Measurements from ENCODE around the gene CCDC60.

CCDC60 gene, protein sequence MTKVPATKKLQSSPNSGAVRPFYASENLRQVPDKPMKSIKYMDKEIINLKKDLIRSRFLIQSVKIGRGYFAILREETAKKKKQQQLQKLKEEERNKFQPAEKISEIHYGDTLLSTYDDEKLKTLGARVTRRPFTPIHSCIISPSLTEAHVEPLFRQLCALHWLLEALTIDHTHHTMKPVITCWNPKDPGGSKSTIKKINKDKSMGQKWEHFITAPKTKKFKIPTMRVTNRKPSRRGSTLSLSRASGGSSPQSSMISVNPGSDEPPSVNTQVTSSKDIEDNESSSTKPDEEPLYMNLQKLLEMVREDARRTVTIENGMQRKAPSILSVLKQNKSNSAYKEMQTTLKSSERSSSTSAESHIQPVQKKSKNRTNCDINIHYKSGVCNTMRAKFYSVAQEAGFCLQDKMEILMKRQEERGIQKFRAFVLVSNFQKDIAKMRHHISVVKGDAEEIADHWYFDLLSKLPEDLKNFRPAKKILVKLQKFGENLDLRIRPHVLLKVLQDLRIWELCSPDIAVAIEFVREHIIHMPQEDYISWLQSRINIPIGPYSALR

DNA sequence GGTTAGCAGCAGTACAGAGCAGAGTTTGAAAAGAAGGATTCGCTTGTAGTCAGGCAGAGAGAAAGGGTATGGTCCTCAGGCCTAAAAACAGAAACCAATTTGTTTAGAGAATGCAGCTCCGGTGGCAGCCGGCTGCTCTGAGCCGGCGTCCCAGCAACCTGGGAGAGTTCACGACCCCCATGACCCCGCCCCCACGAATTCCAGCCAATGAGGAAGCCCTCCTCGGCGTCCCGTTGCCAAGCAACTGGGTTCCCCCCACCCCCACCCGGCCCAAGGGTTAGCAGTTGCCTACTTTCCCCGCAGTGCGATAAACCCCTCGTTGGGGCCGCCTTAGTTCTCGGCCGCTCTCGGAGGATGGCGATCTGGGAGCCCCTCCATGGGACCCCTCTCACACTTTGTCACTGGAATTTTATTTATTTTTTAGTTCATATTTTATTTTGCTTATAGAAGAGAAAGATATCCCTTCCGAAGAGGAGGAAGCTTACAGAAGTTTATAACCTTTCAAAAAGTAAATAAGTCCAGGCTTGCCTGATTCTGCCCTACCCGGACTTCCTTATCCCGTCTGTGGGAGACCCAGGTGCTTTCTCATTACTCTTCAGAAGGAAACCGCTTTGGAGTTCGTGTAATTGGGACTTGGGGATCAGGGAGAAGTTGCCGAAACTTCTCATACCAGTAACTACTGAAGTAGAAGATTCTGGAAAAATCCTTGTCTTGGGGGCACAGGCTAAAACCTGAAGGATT is at the start of gene CCDC60:
Gene CCDC60, plus strand, starts transcription at position 300 of the 741 bp plus-strand sequence. CDS start 448 bp downstream, outside the sequence.
- peak; percentile 95 for DNase-seq (ENCODE audit: low spot score)

GRCh38 chr12:119288576-119288975 is 46.0 kb upstream of the CCDC60 start:
- DNase-seq (ENCODE audit: low spot score) = no peak

DNA sequence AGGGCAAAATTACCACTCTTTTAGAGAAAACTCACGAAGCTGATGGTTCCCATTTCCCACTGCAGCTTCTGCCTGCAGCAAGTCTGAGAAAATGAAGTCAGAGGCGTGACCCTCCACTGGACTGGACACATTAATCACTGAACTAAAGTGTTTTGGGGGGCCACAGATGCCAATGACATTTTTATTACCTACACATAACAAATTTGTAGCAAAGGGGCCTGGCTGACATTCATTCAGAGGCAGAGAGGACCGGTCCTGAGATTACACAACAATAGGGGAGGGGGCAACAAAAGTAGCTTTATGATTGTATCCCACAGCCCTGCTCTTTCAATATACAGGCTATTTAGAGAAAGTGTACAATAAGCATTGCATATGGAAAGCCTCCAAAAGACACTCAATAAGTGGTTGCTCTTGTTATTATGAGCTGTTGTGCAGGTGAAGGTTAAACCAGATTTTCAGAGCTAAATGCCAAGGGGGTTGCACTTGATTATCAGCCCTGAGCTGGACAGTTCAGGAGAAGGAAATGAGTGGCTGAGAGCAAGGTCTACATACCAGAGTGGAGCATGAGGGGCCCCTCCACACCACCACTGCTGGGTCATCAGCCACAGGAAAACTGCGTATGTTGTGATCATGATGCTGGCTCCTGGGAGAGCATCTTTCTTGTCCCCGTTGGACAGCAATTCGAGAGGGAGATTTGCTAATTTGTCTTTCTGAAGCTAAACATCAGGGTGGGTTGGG is 41.5 kb upstream of the CCDC60 start:
- no peak for DNase-seq (ENCODE audit: low spot score)

GRCh38 chr12:119294211-119294610 is 40.3 kb upstream of the CCDC60 start:
- no peak for DNase-seq (ENCODE audit: low spot score)

DNA sequence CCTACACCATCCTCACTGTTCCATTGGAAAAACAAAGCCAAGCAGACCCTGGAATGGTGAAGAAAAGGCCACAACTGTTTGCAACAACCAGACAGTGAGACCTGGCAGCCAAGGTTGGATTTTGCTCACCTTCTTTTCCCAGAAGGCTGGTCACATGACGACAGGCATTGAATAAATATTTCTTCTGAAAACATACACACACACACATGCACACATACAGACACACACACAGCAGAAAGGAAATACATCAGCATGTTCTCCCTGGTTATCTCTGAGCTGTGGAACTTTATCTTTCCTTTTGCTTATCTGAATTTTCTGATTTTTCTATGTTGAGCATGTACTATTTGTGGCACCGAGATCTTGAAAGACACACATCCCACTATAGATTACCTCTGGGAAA is 38.0 kb upstream of the CCDC60 start:
- no peak for DNase-seq (ENCODE audit: low spot score)

- DNase-seq (ENCODE audit: low spot score) = no peak
These were observed 35.4 kb upstream of the CCDC60 start for GRCh38 chr12:119299130-119299529.

DNA sequence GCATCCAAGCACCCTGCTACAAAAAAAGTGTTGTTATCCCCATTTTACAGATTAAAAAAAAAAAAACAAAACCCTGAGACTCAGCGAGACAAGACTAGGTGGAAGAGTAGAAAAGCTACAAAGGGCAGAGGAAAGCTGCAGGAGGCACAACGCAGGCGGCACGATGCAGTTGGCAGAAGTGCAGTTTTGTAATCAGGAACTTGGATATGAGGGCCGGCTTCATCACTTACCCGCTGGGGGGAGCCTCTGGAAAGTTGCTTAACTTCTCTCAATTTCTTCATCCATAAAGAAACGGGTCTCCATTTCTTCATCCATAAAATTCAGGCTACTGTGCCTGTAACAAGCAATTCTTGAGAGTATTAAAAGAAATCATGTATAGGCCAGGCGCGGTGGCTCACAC is 33.1 kb upstream of the CCDC60 start:
- no peak for DNase-seq (ENCODE audit: low spot score)

DNA sequence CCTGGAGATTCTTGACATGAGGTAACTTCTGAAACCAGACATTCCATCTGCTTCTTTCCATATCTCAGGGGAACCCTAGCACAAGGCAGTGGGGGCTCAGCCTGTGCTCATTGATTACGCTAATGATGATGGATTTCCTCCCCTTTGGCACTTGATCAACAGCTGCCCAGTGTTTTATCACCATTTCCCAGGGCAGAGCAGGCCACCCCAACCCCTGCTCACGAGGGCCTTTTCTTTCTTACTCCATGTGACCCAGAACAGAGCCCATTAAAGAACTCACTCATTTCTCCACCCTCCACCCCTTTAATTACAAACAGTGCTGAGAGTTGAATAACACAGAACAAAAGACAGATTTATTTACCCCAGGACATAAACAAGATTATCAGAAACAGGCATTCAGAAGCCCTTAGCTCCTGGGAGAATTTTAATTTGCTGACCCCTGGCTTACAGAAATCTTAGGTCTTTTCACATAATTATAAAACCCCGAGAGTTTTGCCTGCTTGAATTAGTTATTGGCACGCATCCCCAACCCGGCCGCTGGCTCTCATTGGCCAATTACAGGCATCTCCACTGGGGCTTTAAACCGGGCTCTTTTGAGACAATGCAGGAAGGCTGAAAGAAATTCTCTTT is 32.0 kb upstream of the CCDC60 start:
- no peak for DNase-seq (ENCODE audit: low spot score)

DNA sequence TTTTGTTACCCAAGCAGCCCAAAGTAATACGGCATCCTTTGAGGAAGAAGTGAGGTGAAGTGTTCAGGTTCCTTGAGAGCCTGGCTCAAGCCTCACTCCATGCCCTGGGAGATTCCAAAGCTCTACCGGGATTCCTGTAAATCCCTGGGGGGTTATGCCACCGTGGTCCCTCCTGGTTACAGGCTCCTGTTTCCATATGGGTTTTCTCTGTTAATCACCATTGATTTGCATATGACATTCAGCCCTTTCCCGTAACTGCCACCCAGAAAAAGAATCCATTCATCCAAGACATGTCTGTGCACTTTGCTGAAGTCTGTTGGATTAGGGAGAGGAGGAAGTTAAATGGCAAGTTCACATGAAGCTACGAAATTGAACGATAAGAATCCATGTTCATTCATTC is 27.9 kb upstream of the CCDC60 start:
- no peak for DNase-seq (ENCODE audit: low spot score)

DNA sequence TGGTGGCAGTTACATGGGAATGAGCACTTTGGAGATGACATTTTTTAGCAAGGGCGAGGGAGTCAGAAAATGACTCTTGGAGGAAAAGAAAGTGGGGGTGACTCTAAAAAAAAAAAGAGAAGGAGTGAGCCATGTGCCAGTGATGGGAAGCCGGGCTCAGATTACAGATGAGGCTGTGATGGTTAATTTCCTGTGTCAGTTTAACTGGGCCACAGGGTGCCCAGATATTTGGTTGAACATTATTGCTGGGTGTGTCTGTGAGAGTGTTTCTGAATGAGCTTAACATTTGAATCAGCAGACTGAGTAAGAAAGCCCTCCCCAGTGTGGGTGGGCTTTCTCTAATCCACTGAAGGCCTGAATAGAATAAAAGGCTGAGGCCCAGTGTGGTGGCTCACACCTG is 26.8 kb upstream of the CCDC60 start:
- DNase-seq (ENCODE audit: low spot score) = no peak

DNA sequence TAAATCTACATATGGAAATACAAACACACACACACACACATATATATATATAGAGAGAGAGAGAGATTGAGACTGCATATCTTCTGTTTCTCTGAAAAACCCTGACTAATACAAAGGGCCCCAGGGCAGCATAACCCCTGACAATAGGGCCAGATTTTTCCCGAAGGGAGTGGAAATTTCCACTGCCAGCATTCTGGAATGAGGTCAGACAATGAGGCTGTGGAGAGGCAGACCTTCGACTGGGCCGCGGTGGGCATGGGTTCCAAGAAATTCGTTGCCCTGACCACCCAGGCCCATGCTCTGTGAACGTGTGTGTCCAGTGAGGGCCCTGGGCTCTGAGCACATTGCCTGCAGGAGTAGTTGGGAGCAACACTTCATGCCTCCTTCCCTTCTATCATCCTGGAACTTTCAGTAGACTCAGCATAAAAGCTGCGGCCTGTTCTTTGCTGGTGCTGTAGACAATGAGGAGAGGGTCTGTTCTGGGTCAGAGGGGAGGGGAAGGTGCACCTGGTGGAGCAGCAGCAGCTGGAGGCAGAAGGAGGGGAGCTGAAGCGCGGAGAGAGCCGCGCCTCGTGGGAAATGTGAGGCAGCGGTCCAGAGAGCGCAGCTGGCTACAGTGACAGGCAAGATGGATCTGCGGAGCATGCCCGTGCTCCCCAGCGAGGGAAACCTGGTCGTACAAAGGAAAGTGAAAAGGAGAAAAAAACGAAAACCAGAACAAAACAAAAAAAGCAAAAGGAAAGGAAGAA is 25.6 kb upstream of the CCDC60 start:
- DNase-seq (ENCODE audit: low spot score) = peak; percentile 18

- DNase-seq (ENCODE audit: low spot score) = no peak
These were observed 22.7 kb upstream of the CCDC60 start for GRCh38 chr12:119311878-119312277.

DNA sequence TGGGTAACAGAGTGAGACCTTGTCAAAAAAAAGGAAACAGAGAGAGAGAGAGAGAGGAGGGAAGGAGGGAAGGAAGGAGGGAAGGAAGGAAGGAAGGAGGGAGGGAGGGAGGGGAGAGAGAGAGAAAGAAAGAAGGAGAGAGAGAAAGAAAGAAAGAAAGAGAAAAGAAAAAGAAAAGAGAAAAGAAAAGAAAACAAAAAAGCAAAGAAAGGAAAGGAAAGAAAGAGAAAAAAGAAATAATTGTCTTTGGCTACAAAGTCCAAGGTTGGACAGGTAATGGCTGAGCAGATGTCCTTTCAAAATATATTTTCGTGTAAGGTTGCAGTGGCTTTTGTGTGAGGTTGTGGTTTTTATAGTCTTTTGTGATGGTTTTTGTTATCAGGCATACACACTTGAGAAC is 21.6 kb upstream of the CCDC60 start:
- DNase-seq (ENCODE audit: low spot score) = no peak

DNA sequence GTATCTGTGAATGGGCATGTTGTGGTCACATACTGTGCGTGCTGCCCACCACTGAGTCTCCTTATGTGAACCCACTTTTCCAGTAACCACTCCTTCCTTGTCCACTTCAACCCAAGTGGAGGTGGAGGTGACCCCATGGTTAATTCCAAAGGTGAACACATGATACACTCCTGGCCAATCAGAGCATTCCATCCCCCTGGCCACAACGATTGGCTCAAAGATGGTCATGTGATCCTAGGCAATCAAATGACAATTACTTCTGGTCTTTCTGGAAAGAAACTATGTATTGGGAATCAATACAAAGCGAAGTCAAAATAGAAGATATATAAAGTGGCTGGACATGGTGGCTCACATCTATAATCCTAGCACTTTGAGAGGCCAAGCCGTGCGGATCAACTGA is 20.2 kb upstream of the CCDC60 start:
- no peak for DNase-seq (ENCODE audit: low spot score)

DNA sequence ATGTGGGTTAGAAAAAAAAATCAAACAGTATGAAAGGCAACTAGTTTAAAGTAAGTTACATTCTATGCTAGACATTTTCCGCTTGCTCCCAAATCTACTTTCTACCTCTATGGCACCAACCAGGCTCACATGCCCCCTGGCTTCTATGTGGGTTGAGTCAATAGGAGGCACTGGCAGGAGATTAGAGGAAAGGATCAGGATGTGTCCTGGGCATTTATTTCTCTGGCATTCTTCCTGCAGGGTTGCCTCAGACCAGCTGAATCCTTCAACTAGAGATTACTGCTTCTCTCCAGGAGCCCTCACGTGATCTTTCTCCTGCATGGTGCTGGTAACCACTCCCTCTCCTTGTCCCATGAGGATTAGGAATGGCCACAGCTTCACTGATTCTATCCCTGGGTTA is 14.9 kb upstream of the CCDC60 start:
- no peak for DNase-seq (ENCODE audit: low spot score)

DNA sequence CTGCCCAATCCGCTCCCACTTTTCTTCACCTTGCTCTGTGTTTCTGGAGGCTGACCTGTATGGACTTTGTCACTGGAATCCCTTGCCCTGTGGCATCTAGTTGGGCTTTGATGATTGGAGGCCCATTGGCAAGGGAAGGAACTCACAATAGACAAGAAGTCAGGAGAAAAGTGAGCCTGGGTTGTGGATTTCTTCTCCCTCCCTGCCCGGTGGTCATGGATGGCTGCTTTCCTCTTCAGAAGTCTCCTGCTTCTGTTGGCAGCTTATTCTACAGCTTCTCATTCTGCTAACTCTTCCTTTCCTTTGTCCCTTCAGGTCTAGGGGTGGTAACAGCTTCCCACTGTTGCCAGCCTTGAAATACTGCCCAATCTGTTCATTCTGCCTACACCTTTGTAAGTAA is 13.9 kb upstream of the CCDC60 start:
- no peak for DNase-seq (ENCODE audit: low spot score)

GRCh38 chr12:119322301-119322723 is 12.2 kb upstream of the CCDC60 start:
- DNase-seq (ENCODE audit: low spot score) = no peak

DNA sequence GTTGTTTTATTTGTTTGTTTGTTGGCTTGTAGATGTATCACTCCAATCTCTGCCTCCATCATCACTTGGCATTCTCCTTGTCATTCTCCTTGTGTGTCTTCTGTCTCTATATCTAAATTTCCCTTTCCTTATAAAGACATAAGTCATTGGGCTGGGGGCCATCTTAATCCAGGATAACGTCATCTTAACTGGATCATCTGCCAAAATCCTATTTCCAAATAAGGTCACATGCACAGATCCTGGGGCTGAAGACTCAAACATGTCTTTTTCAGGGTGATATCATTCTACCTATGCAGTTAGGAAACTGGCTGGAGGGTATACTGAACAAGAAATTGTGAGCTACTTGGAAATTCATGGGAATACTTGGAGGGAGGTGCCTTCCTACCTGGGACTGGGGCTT is 8.7 kb upstream of the CCDC60 start:
- DNase-seq (ENCODE audit: low spot score) = no peak

DNA sequence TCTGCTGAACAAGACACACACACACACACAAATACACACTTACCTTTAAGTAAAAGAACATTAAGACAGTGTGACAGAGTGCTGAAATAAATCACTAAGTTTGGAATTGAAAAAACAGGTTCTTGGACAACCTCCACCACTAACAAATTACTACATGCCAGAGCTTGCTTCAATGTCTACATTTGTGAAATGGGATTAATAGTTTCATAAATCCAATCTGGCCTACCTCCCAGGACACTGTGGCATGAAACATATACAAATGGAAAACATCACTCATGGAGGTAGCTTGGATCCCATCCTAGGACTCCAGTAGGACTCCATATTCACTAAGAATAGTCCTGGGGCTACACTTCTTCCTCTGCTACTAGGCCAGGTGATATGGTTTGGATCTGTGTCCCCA is 8.2 kb upstream of the CCDC60 start:
- DNase-seq (ENCODE audit: low spot score) = no peak

- DNase-seq (ENCODE audit: low spot score) = no peak
These were observed 7.1 kb upstream of the CCDC60 start for GRCh38 chr12:119327471-119327870.

GRCh38 chr12:119328111-119328510 is 6.4 kb upstream of the CCDC60 start:
- DNase-seq (ENCODE audit: low spot score) = peak; percentile 66
